SIG-M5 treated with dmso at 0.1 percent for 504 hours (cell line): ENCODE data around the gene POLR3E.
A peak's percentile ranks its signal among the peaks of the same experiment; 100 is the strongest.

Experiments used
- DNase-seq: peaks from one replicate; lab custom pipeline; 2025; ENCODE audit not compliant: unreplicated experiment; lab: John Stamatoyannopoulos, UW

POLR3E gene

GRCh38 chr16:22315979-22316378 is 18.8 kb downstream of the POLR3E start:
- DNase-seq = no peak

GRCh38 chr16:22316411-22316811 is 19.2 kb downstream of the POLR3E start:
- DNase-seq = no peak

DNA sequence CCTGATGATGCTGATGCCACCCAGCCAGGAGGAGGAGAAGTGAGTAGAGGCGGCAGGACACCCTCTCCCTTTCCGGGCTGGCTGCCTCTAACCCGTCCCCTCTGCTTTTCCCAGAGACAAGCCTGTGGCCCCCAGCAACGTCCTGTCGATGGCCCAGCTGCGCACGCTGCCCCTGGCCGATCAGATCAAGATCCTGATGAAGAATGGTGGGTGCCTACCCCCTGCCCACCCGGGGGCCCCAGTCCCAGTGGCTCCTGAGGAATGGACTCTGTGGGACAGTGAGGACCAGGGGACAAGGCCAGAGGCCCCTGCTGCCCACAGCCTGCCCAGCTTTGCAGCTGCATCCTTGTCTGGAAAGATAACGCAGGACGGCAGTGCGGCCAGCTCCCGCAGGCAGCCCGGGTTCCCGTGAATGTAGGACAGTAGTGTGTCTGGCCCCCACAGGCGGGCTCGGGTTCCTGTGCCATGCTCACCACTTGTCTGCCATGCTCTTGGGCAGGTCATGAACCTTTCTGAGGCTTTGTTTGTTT is 19.9 kb downstream of the POLR3E start:
- no peak for DNase-seq

- no peak for DNase-seq
Measured at GRCh38 chr16:22317625-22318024, 20.4 kb downstream of the POLR3E start.

DNA sequence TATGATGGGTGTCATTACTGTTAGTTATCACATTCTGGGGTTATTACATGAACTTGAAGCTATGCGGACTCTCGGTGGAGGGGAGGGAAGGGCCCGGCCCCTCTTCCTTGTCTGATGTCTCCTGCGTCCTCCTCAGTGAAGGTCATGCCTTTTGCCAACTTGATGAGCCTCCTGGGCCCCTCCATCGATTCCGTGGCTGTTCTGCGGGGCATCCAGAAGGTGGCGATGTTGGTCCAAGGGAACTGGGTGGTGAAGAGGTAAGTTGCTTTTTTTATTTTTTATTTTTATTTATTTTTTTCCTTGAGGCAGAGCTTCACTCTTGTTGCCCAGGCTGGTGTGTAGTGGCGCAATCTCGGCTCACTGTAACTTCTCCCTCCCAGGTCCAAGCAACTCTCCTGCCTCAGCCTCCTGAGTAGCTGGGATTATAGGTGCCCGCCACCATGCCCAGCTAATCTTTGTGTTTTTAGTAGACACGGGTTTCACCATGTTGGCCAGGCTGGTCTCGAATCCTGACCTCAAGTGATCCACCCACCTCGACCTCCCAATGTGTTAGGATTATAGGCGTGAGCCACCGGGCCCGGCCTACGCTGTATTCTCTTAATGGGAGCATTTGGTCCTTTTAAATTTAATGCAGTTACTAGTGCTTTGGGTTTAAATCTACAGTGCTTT is 21.6 kb downstream of the POLR3E start:
- peak; percentile 9 for DNase-seq

DNA sequence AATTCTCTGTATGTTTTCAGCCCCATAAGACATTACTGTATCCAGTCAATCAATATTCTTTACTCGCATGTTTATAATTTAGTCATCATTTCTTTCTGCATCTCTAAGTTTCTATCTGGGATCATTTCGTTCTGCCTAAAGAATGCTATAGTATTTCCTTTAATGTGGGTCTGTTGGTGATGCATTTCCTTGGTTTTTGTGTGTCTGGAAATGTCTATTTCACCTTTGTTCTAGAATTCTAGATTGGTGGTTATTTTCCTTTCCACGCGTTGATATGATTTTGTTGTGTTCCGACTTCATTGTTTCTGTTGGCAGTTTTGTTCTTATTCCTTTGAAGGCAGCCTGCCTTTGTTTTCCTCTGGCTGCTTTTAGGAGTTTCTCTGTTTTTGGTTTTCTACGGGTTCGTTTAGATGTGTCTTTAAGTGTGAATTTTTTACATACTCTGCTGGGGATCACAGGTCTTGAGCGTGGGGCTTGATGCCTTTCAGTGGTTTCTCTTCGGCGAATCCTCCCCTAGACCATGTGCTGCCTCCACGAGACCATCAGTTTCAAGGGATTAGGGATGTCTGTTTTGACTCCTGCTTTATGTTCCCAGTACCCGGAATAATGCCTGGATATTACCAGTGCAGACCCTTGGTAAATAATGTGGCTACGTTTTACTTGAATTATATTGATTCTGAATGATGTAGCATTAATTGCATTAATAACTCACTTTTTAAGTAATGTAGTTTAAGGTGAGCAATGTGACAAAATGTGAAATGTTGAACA is 23.5 kb downstream of the POLR3E start:
- DNase-seq = no peak

DNA sequence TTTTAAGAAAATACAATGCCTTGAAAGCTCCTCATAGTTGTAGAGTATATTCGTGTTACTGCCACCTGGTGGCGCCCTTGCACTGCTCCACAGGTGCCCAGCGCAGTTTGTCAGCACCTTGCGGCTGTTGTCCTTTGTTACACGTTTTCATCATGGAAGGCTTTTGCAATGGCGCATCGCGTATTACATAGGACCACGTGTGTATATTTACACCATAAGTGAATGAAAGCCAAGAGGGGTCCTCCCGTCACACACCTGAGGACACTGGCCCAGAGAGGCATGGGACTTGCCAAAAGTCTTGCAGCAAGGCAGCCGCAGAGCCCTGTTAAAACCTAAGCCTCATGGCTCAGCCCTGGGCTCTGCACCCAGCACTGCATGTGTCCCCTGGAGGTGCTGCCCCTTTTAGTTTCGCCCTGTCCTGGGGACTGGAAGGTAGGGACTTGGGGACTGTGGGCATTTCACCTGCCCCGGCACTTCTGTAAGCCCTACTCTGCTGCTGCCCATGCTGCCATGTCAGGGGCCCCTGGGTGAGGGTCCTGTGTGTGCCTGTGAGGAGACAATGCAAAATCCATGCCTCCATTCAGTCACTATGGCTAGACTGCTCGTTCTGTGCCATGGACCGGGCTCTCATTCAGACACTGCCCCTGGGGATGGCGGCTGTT is 24.3 kb downstream of the POLR3E start:
- DNase-seq = peak; percentile 65

DNA sequence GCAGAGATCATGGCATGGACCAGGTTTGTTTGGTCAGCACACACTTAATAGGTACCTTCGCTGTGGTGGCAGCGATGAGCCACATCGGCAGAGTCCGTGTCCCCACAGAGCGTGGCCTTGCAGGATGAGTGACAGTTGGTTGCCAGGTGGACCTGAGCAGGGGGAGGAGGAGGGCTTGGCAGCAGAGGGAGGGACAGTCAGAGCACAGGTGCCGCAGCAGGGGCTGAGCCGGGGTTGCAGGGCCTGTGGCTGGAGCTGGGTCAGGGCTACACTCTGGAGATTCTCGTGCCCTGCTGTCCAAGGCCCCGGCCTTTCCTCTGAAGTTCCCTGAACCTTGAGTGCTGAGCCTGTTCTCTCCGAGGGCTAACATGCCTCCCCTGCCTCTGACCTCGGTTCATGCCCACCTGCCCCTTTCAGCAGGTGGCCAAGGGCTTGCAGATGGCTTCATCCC is 24.8 kb downstream of the POLR3E start:
- DNase-seq = no peak

- no peak for DNase-seq
Measured at GRCh38 chr16:22322741-22323140, 25.5 kb downstream of the POLR3E start.

DNA sequence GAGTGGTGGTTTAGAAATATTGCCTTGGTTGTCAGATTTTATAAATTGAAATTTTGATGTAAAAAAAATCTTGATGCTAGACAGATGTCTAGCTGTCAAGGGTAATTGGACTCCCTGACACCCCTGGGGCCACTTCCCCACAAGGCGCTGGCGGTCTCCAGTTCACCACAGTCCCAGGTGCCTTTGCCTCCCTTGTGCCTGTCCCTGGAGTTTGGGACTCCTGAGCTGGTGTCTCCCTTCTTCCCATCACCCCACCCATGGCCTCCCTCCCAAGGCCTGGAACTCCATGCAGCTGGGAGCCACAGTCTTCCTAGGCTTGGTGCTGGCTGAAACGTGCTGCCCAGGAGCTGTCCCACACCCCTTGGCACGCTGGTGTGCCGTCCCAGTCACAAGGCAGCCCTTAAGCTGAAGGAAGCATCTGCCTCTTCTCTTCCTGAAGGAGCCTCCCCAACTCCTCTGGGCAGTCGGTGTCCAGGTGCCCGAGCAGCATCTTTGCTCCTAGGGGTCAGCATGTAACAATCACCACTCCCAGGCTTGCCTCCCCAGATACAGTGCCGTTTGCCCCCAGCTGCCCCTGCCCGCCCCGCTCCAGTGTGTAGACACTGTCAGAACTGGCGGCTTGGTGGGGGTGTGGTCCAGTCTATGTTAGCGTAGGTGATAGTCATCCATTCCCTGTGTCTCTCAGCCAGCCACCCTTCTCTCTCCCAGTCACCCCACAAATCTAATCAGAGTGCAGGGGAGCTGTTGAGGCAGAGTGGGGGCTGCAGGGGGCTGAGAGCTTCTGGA is 26.2 kb downstream of the POLR3E start:
- no peak for DNase-seq

GRCh38 chr16:22323959-22324786 is 27.0 kb downstream of the POLR3E start:
- no peak for DNase-seq

GRCh38 chr16:22324787-22325597 is 27.8 kb downstream of the POLR3E start:
- no peak for DNase-seq

DNA sequence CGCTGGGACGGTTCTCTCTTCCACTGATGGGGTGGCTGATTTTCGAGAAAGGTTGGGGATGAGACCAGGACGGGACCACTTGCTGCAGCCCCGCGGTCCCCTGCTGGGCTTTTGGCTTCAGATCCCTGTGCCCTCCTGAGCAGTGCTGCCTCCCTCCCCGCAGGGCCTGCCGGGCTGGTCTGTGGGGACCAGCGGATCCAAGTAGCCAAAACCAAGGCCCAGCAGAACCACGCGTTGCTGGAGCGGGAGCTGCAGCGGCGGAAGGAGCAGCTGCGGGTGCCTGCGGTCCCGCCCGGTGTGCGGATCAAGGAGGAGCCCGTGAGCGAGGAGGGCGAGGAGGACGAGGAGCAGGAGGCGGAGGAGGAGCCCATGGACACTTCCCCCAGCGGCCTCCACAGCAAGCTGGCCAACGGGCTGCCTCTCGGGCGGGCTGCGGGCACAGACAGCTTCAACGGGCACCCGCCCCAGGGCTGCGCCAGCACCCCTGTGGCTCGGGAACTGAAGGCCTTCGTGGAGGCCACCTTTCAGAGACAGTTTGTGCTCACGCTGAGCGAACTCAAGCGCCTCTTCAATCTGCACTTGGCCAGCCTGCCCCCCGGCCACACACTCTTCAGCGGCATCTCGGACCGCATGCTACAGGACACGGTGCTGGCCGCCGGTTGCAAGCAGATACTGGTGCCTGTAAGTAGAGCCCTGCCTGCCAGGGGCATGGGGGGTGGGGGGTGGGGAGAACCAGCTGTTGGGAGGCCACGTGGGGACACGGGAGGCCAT is 28.6 kb downstream of the POLR3E start:
- no peak for DNase-seq

DNA sequence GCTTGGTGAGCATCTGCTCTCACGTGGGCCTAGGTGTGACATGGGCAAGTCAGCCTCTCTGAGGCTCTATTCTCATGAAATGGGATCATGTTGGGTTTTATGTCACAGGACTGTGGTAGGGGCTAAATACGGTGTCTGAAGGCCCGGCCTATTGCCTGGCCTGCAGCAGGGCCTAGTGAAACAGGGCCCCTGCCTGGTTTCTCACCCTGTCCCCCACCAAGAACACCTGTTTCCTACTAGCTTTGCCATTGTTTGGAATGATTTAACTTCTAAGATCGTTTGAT is 29.1 kb downstream of the POLR3E start:
- DNase-seq = no peak

DNA sequence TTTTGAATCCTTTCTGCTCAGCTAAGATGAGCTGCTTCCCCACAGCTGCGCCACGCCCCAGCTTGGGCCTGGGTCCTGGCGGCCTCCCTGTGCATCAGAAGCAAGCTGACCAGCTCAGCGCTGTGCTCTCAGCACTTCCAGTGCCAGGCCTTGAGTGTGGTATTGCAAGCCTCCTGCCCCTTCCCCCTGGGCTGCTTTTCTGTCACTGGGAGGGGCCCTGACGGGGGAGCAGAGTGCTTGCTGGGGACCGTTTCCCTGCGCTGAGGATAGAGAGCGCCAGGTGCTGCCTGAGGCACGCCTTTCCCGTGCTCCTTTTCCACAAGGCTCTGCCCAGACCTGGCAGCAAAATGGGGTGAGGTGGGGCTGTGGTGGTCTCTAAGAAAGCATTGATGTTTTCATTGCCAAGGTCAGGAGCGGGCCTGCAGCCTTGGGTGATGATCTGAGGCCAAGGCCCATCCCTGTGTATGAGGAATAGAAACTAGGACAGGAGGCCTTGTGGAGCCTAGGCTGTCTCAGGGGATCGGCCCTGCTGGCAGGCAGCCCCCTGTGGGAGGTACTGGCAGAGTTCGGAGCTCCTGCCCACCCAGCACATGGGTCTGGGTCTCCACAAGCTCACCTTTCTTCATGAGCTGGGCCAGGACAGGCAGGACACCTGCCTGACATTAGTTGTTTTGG is 29.7 kb downstream of the POLR3E start:
- no peak for DNase-seq

DNA sequence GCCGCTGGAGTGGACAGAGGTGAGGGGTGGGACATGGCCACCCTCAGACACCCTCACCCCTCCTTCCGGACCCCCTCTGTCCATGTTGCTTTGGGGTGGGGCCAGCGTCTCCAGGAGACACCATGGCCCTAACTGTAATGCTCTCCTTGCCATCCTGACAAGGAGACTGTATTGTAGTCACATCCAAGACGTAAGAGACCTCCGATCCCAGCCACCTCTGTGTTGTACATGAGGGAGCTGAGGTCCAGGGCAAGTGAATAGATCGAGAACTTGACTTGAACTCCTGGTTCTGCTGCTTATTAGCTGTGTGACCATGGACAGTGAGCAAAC is 30.2 kb downstream of the POLR3E start:
- no peak for DNase-seq

- no peak for DNase-seq
Measured at GRCh38 chr16:22328081-22328725, 31.0 kb downstream of the POLR3E start.

GRCh38 chr16:22329199-22329695 is 32.0 kb downstream of the POLR3E start:
- no peak for DNase-seq
